ENCODE data around the gene ECHS1.

Gene ECHS1

GRCh38 chr10:133368153-133368552, 5.0 kb downstream of the ECHS1 start:
- TF ChIP-seq MAX (IDR thresholded peaks at IDR 0.05) (no peak), REST (IDR thresholded peaks at IDR 0.05; ENCODE audit: low read depth) (no peak), ZBTB7A (IDR thresholded peaks at IDR 0.05; ENCODE audit: low read depth) (no peak), USF1 (IDR thresholded peaks at IDR 0.05) (no peak), CEBPB (IDR thresholded peaks at IDR 0.05) (no peak), RAD21 (IDR thresholded peaks at IDR 0.05; ENCODE audit: low read depth) (no peak), TAF1 (IDR thresholded peaks at IDR 0.05; ENCODE audit: low read depth) (no peak), TCF12 (IDR thresholded peaks at IDR 0.05; ENCODE audit: low read depth) (no peak), CREB1 (IDR thresholded peaks at IDR 0.05; ENCODE audit: low read depth) (no peak), TEAD4 (IDR thresholded peaks at IDR 0.05) (no peak), FOXM1 (IDR thresholded peaks at IDR 0.05; ENCODE audit: borderline replicate concordance, low read depth) (no peak), YY1 (IDR thresholded peaks at IDR 0.05; ENCODE audit: low read depth) (no peak)

GRCh38 chr10:133366751-133367150, 6.4 kb downstream of the ECHS1 start:
- no peak for TF ChIP-seq USF1 (IDR thresholded peaks at IDR 0.05)
- no peak for TF ChIP-seq RAD21 (IDR thresholded peaks at IDR 0.05; ENCODE audit: low read depth)
- TF ChIP-seq EGR1 (IDR thresholded peaks at IDR 0.05) = no peak
- no peak for TF ChIP-seq TCF12 (IDR thresholded peaks at IDR 0.05; ENCODE audit: low read depth)
- TF ChIP-seq FOXM1 (IDR thresholded peaks at IDR 0.05; ENCODE audit: borderline replicate concordance, low read depth) = no peak
- no peak for TF ChIP-seq CEBPB (IDR thresholded peaks at IDR 0.05)
- TF ChIP-seq ZBTB7A (IDR thresholded peaks at IDR 0.05; ENCODE audit: low read depth) = no peak
- no peak for TF ChIP-seq TEAD4 (IDR thresholded peaks at IDR 0.05)
- no peak for TF ChIP-seq REST (IDR thresholded peaks at IDR 0.05; ENCODE audit: low read depth)
- TF ChIP-seq TAF1 (IDR thresholded peaks at IDR 0.05; ENCODE audit: low read depth) = no peak
- TF ChIP-seq YY1 (IDR thresholded peaks at IDR 0.05; ENCODE audit: low read depth) = no peak
- no peak for TF ChIP-seq EP300 (IDR thresholded peaks at IDR 0.05; ENCODE audit: borderline replicate concordance)
- TF ChIP-seq MAX (IDR thresholded peaks at IDR 0.05) = no peak
- no peak for TF ChIP-seq NFIC (IDR thresholded peaks at IDR 0.05)
- TF ChIP-seq CREB1 (IDR thresholded peaks at IDR 0.05; ENCODE audit: low read depth) = no peak

- TF ChIP-seq CREB1 (IDR thresholded peaks at IDR 0.05; ENCODE audit: low read depth) (no peak), CEBPB (IDR thresholded peaks at IDR 0.05) (no peak), ZBTB7A (IDR thresholded peaks at IDR 0.05; ENCODE audit: low read depth) (no peak), FOXM1 (IDR thresholded peaks at IDR 0.05; ENCODE audit: borderline replicate concordance, low read depth) (no peak), REST (IDR thresholded peaks at IDR 0.05; ENCODE audit: low read depth) (no peak), RAD21 (IDR thresholded peaks at IDR 0.05; ENCODE audit: low read depth) (no peak), EP300 (IDR thresholded peaks at IDR 0.05; ENCODE audit: borderline replicate concordance) (no peak)
These were observed 7.0 kb downstream of the ECHS1 start for GRCh38 chr10:133366130-133366478.

GRCh38 chr10:133365461-133366129, 7.6 kb downstream of the ECHS1 start:
- no peak for TF ChIP-seq EP300 (IDR thresholded peaks at IDR 0.05; ENCODE audit: borderline replicate concordance)
- no peak for TF ChIP-seq NFIC (IDR thresholded peaks at IDR 0.05)
